ENCODE results near the gene UBXN1.

DNA sequence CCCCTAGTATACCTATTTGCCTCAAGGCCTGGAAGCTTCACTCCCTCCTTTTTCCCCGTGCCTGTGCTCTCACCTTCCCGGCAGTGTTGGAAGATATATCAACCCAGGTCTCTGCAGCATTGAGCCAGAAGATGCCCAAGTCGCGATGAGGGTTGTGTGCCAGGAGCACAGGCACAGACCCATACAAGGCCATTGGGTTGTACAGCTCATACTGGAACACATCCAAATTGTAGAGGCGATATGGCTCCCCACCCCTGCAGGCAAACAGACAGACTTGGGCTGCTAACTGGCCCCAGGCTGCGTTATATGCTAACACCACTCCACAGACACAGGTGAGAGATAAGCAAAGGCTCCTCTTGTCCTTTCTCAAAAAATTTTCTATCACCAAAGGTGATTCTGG is 46.4 kb downstream of the UBXN1 start:
- no peak for TF ChIP-seq POLR2A (IDR thresholded peaks at IDR 0.05; ENCODE audit: low read depth)
- TF ChIP-seq, protein P1, sequence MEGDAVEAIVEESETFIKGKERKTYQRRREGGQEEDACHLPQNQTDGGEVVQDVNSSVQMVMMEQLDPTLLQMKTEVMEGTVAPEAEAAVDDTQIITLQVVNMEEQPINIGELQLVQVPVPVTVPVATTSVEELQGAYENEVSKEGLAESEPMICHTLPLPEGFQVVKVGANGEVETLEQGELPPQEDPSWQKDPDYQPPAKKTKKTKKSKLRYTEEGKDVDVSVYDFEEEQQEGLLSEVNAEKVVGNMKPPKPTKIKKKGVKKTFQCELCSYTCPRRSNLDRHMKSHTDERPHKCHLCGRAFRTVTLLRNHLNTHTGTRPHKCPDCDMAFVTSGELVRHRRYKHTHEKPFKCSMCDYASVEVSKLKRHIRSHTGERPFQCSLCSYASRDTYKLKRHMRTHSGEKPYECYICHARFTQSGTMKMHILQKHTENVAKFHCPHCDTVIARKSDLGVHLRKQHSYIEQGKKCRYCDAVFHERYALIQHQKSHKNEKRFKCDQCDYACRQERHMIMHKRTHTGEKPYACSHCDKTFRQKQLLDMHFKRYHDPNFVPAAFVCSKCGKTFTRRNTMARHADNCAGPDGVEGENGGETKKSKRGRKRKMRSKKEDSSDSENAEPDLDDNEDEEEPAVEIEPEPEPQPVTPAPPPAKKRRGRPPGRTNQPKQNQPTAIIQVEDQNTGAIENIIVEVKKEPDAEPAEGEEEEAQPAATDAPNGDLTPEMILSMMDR (IDR thresholded peaks at IDR 0.05), result no peak
- TF ChIP-seq POLR2AphosphoS5 (IDR thresholded peaks at IDR 0.05), result no peak
- TF ChIP-seq EP300 (IDR thresholded peaks at IDR 0.05), result no peak
